Effector memory CD4-positive, alpha-beta T cell (primary cell): Measurements from ENCODE around the gene MINAR1.

Experiments
- DNase-seq, 3 donors: peaks; one replicate each; pipeline ENCODE4 v3.0.0-alpha.2; 2020
- H3K27ac ChIP-seq: 2 replicates; pipeline ENCODE4 v1.7.0; 2013; ENCODE audit warnings: mild to moderate bottlenecking, low read length, moderate library complexity; ENCODE audit not compliant: insufficient read depth, poor library complexity, severe bottlenecking
- H3K27me3 ChIP-seq: replicated peaks from 2 replicates; pipeline ENCODE4 v1.7.0; 2013; ENCODE audit warnings: mild to moderate bottlenecking, low read length; ENCODE audit not compliant: insufficient read depth, control insufficient read depth, poor library complexity, severe bottlenecking
- H3K36me3 ChIP-seq: 2 replicates; pipeline ENCODE4 v1.7.0; 2013; ENCODE audit warnings: mild to moderate bottlenecking, low read length, moderate library complexity; ENCODE audit not compliant: control insufficient read depth, insufficient read depth
- H3K4me1 ChIP-seq: 2 replicates; pipeline ENCODE4 v1.7.0; 2013; ENCODE audit warnings: low read length, mild to moderate bottlenecking; ENCODE audit not compliant: control insufficient read depth, insufficient read depth, poor library complexity, severe bottlenecking
- H3K4me3 ChIP-seq: 2 replicates; pipeline ENCODE4 v1.7.0; 2013; ENCODE audit warnings: low read length, low read depth, mild to moderate bottlenecking; ENCODE audit not compliant: insufficient read depth, poor library complexity, severe bottlenecking
- H3K9me3 ChIP-seq: 2 replicates; pipeline ENCODE4 v1.7.0; 2013; ENCODE audit warnings: mild to moderate bottlenecking, low read length, moderate library complexity; ENCODE audit not compliant: control insufficient read depth

The MINAR1 gene

GRCh38 chr15:79430901-79431635 is 1.1 kb upstream of the MINAR1 start:
- H3K9me3 ChIP-seq: no peaks in the 10 kb centered on the region
- H3K4me1 ChIP-seq: no peaks in the 10 kb centered on the region
- no peaks in the 10 kb centered on the region for H3K36me3 ChIP-seq
- H3K27ac ChIP-seq: no peak overlapping the region
- H3K27me3 ChIP-seq: peaks cover 22% of the 10 kb centered on the region
- no peak for DNase-seq
- no peak overlapping the region for H3K4me3 ChIP-seq

- Histone ChIP-seq H3K4me3 (no peak overlapping the region), H3K4me1 (no peaks in the 10 kb centered on the region), H3K27ac (no peak overlapping the region), H3K36me3 (no peaks in the 10 kb centered on the region), H3K9me3 (no peaks in the 10 kb centered on the region), H3K27me3 (peaks cover 22% of the 10 kb centered on the region)
- DNase-seq: no peak
These were observed 474 bp downstream of the MINAR1 start for GRCh38 chr15:79432345-79433275.

- H3K4me1 ChIP-seq: no peaks in the 10 kb centered on the region
- H3K36me3 ChIP-seq: no peaks in the 10 kb centered on the region
- no peak overlapping the region for H3K27ac ChIP-seq
- peaks cover 22% of the 10 kb centered on the region for H3K27me3 ChIP-seq
- no peak overlapping the region for H3K4me3 ChIP-seq
- DNase-seq: no peak
- H3K9me3 ChIP-seq: no peaks in the 10 kb centered on the region
These were observed 1.3 kb downstream of the MINAR1 start for GRCh38 chr15:79433276-79433990.

GRCh38 chr15:79434361-79434760 is 2.2 kb downstream of the MINAR1 start:
- DNase-seq: no peak
- Histone ChIP-seq H3K27me3 (peaks cover 18% of the 10 kb centered on the region), H3K27ac (no peak overlapping the region), H3K9me3 (no peaks in the 10 kb centered on the region), H3K36me3 (no peaks in the 10 kb centered on the region), H3K4me1 (no peaks in the 10 kb centered on the region), H3K4me3 (no peak overlapping the region)

GRCh38 chr15:79436037-79436780 is 4.1 kb downstream of the MINAR1 start:
- Histone ChIP-seq H3K9me3 (no peaks in the 10 kb centered on the region), H3K4me3 (no peak overlapping the region), H3K27me3 (peaks cover 8% of the 10 kb centered on the region), H3K4me1 (no peaks in the 10 kb centered on the region), H3K36me3 (no peaks in the 10 kb centered on the region), H3K27ac (no peak overlapping the region)
- DNase-seq: no peak

GRCh38 chr15:79437275-79438000 is 5.3 kb downstream of the MINAR1 start:
- Histone ChIP-seq H3K27me3 (peaks cover 6% of the 10 kb centered on the region), H3K36me3 (no peaks in the 10 kb centered on the region), H3K4me3 (no peak overlapping the region), H3K27ac (no peak overlapping the region), H3K9me3 (no peaks in the 10 kb centered on the region), H3K4me1 (no peaks in the 10 kb centered on the region)
- DNase-seq: no peak

GRCh38 chr15:79439236-79439635 is 7.1 kb downstream of the MINAR1 start:
- no peak overlapping the region for H3K4me3 ChIP-seq
- no peaks in the 10 kb centered on the region for H3K27me3 ChIP-seq
- no peaks in the 10 kb centered on the region for H3K9me3 ChIP-seq
- no peak for DNase-seq
- H3K27ac ChIP-seq: no peak overlapping the region
- H3K36me3 ChIP-seq: no peaks in the 10 kb centered on the region
- H3K4me1 ChIP-seq: no peaks in the 10 kb centered on the region

GRCh38 chr15:79440355-79440908 is 8.3 kb downstream of the MINAR1 start:
- H3K9me3 ChIP-seq: no peaks in the 10 kb centered on the region
- H3K4me3 ChIP-seq: no peak overlapping the region
- no peaks in the 10 kb centered on the region for H3K4me1 ChIP-seq
- H3K27ac ChIP-seq: no peak overlapping the region
- H3K27me3 ChIP-seq: no peaks in the 10 kb centered on the region
- H3K36me3 ChIP-seq: no peaks in the 10 kb centered on the region
- no peak for DNase-seq

- Histone ChIP-seq H3K36me3 (no peaks in the 10 kb centered on the region), H3K4me1 (no peaks in the 10 kb centered on the region), H3K27ac (no peak overlapping the region), H3K27me3 (no peaks in the 10 kb centered on the region), H3K4me3 (no peak overlapping the region), H3K9me3 (no peaks in the 10 kb centered on the region)
- no peak for DNase-seq
These were observed 10.8 kb downstream of the MINAR1 start for GRCh38 chr15:79442911-79443310.
